Middle frontal gyrus (tissue), 1 donor: Measurements from ENCODE around the gene CRYBA2.

Experiments used
- DNase-seq: peaks from one replicate; pipeline ENCODE4 v3.0.0-alpha.2; 2015; ENCODE audit warnings: low spot score; ENCODE audit errors: extremely low spot score

Gene CRYBA2

GRCh38 chr2:218999021-218999880 is 6.0 kb upstream of the CRYBA2 start:
- no peak for DNase-seq

- no peak for DNase-seq
These were observed 5.3 kb upstream of the CRYBA2 start for GRCh38 chr2:218998414-218999002.

- DNase-seq = no peak
These were observed 4.5 kb upstream of the CRYBA2 start for GRCh38 chr2:218997731-218998130.

- no peak for DNase-seq
These were observed 3.7 kb upstream of the CRYBA2 start for GRCh38 chr2:218996937-218997336.

GRCh38 chr2:218995972-218996711 is 2.9 kb upstream of the CRYBA2 start:
- DNase-seq = peak; percentile 42

- no peak for DNase-seq
These were observed 2.3 kb upstream of the CRYBA2 start for GRCh38 chr2:218995561-218995960.

GRCh38 chr2:218992703-218993344 is 398 bp downstream of the CRYBA2 start:
- no peak for DNase-seq

- DNase-seq = no peak
These were observed 1.0 kb downstream of the CRYBA2 start for GRCh38 chr2:218992196-218992595.

- DNase-seq = no peak
These were observed 1.5 kb downstream of the CRYBA2 start for GRCh38 chr2:218991674-218992168.

GRCh38 chr2:218990612-218991011 is 2.6 kb downstream of the CRYBA2 start:
- DNase-seq = no peak

- no peak for DNase-seq
These were observed 3.2 kb downstream of the CRYBA2 start for GRCh38 chr2:218990052-218990451.

GRCh38 chr2:218988650-218989049 is 4.6 kb downstream of the CRYBA2 start:
- DNase-seq = no peak

GRCh38 chr2:218988164-218988563 is 5.1 kb downstream of the CRYBA2 start:
- no peak for DNase-seq

GRCh38 chr2:218986148-218986761 is 7.0 kb downstream of the CRYBA2 start:
- no peak for DNase-seq

- DNase-seq = no peak
These were observed 7.7 kb downstream of the CRYBA2 start for GRCh38 chr2:218985325-218986091.

- DNase-seq = no peak
These were observed 8.2 kb downstream of the CRYBA2 start, which contains the start of gene FEV for GRCh38 chr2:218985021-218985324. FEV (minus strand) TSS chr2:218985184; CDS start chr2:218985075, 109 bp downstream.

- no peak for DNase-seq
These were observed 8.8 kb downstream of the CRYBA2 start for GRCh38 chr2:218984239-218985020.

GRCh38 chr2:218983934-218984238 is 9.3 kb downstream of the CRYBA2 start:
- no peak for DNase-seq

GRCh38 chr2:218983263-218983933 is 9.8 kb downstream of the CRYBA2 start:
- no peak for DNase-seq
